ENCODE results near the gene DOCK2. TPM values are rescaled to one million over a fixed set of nuclear protein-coding genes. Genes with fewer than 3 reads are reported as not detected.

DOCK2 gene
- total RNA-seq, 2 donors from 2014 or later: 249 to 284 TPM

- no peak for DNase-seq
- Mint-ChIP-seq H3K27me3 (peaks cover 40% of the 10 kb centered on the region), H3K27ac (no peak overlapping the region), H3K36me3 (ENCODE audit: low read depth) (no peaks in the 10 kb centered on the region), H3K4me1 (no peaks in the 10 kb centered on the region), H3K4me3 (no peak overlapping the region)
- ATAC-seq: no peak
- no peaks in the 10 kb centered on the region for H3K9me3 ChIP-seq (ENCODE audit: control insufficient read depth, low read length, poor library complexity, severe bottlenecking)
Measured at GRCh38 chr5:170112876-170113521, 475.9 kb downstream of the DOCK2 start.

- Mint-ChIP-seq H3K36me3 (ENCODE audit: low read depth) (no peaks in the 10 kb centered on the region), H3K4me1 (no peaks in the 10 kb centered on the region), H3K4me3 (no peak overlapping the region), H3K27me3 (peaks cover 38% of the 10 kb centered on the region), H3K27ac (no peak overlapping the region)
- no peaks in the 10 kb centered on the region for H3K9me3 ChIP-seq (ENCODE audit: control insufficient read depth, low read length, poor library complexity, severe bottlenecking)
- ATAC-seq (no peak), DNase-seq (no peak)
Measured at GRCh38 chr5:170113522-170113900, 476.4 kb downstream of the DOCK2 start.

GRCh38 chr5:170114271-170114670, 477.2 kb downstream of the DOCK2 start:
- Mint-ChIP-seq H3K4me1 (no peaks in the 10 kb centered on the region), H3K27ac (no peak overlapping the region), H3K27me3 (peaks cover 44% of the 10 kb centered on the region), H3K36me3 (ENCODE audit: low read depth) (no peaks in the 10 kb centered on the region), H3K4me3 (no peak overlapping the region)
- no peaks in the 10 kb centered on the region for H3K9me3 ChIP-seq (ENCODE audit: control insufficient read depth, low read length, poor library complexity, severe bottlenecking)
- DNase-seq (no peak), ATAC-seq (no peak)

- ATAC-seq (no peak), DNase-seq (no peak)
- H3K27ac Mint-ChIP-seq: no peak overlapping the region
- no peak overlapping the region for H3K4me3 Mint-ChIP-seq
- H3K27me3 Mint-ChIP-seq: peaks cover 52% of the 10 kb centered on the region
- no peaks in the 10 kb centered on the region for H3K9me3 ChIP-seq (ENCODE audit: control insufficient read depth, low read length, poor library complexity, severe bottlenecking)
- peaks cover 3% of the 10 kb centered on the region for H3K36me3 Mint-ChIP-seq (ENCODE audit: low read depth)
- H3K4me1 Mint-ChIP-seq: no peaks in the 10 kb centered on the region
Measured at GRCh38 chr5:170115925-170116324, 478.9 kb downstream of the DOCK2 start.

DNA sequence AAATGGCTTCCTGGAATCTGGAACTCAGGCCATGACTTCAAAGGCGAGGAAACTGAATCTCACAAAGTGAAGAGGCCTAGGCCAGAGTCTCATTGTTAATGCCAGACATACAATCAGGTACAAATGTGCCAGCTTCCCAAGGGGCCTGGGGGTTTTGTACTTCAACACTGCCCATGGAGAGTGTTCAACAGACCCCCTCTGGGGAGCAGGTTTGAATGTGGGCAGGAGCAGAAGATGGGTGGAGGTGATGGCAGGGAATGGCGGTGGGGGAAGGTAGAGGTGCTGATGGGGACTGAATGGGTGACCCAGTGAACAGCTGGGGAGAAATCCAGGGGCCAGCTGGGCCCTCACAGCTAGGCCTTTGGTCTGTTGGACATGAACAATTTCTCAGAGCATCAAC, 480.7 kb downstream of the DOCK2 start:
- DNase-seq (no peak), ATAC-seq (no peak)
- Mint-ChIP-seq H3K4me3 (no peak overlapping the region), H3K27ac (no peak overlapping the region), H3K36me3 (ENCODE audit: low read depth) (peaks cover 3% of the 10 kb centered on the region), H3K4me1 (no peaks in the 10 kb centered on the region), H3K27me3 (peaks cover 54% of the 10 kb centered on the region)
- no peaks in the 10 kb centered on the region for H3K9me3 ChIP-seq (ENCODE audit: control insufficient read depth, low read length, poor library complexity, severe bottlenecking)

- no peak for DNase-seq
- no peaks in the 10 kb centered on the region for H3K9me3 ChIP-seq (ENCODE audit: control insufficient read depth, low read length, poor library complexity, severe bottlenecking)
- Mint-ChIP-seq H3K27ac (no peak overlapping the region), H3K4me1 (no peaks in the 10 kb centered on the region), H3K4me3 (no peak overlapping the region), H3K36me3 (ENCODE audit: low read depth) (peaks cover 3% of the 10 kb centered on the region), H3K27me3 (peaks cover 54% of the 10 kb centered on the region)
- ATAC-seq: no peak
Measured at GRCh38 chr5:170120576-170120975, 483.5 kb downstream of the DOCK2 start.

- Mint-ChIP-seq H3K27ac (no peak overlapping the region), H3K4me1 (no peaks in the 10 kb centered on the region), H3K27me3 (peaks cover 54% of the 10 kb centered on the region), H3K4me3 (no peak overlapping the region), H3K36me3 (ENCODE audit: low read depth) (peaks cover 3% of the 10 kb centered on the region)
- no peak for ATAC-seq
- no peak for DNase-seq
- no peaks in the 10 kb centered on the region for H3K9me3 ChIP-seq (ENCODE audit: control insufficient read depth, low read length, poor library complexity, severe bottlenecking)
Measured at GRCh38 chr5:170121321-170121720, 484.2 kb downstream of the DOCK2 start.

GRCh38 chr5:170126061-170126460, 489.0 kb downstream of the DOCK2 start:
- no peaks in the 10 kb centered on the region for H3K9me3 ChIP-seq (ENCODE audit: control insufficient read depth, low read length, poor library complexity, severe bottlenecking)
- H3K27me3 Mint-ChIP-seq: peaks cover 24% of the 10 kb centered on the region
- no peak overlapping the region for H3K4me3 Mint-ChIP-seq
- no peaks in the 10 kb centered on the region for H3K4me1 Mint-ChIP-seq
- no peak overlapping the region for H3K27ac Mint-ChIP-seq
- no peaks in the 10 kb centered on the region for H3K36me3 Mint-ChIP-seq (ENCODE audit: low read depth)
- DNase-seq (no peak), ATAC-seq (no peak)

DNA sequence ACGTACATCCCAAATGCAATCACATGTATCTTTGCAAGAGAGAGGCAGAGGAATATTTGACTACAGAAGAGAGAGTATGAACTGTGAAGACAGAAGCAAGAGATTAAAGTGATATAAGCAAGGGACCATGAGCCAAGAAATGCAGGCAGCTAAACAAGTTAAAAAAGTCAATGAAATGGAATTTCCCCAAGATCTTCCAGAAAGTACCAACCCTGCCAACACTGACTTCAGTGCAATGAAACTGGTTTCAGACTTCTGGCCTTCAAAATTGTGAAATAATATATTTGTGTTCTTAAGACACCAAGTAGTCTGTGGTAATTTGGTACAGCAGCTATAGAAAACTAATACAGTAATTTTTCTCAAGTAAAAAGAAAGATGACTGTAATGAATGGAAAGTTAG, 489.6 kb downstream of the DOCK2 start:
- no peaks in the 10 kb centered on the region for H3K4me1 Mint-ChIP-seq
- H3K27ac Mint-ChIP-seq: no peak overlapping the region
- no peak for DNase-seq
- no peak overlapping the region for H3K4me3 Mint-ChIP-seq
- H3K9me3 ChIP-seq (ENCODE audit: control insufficient read depth, low read length, poor library complexity, severe bottlenecking): no peaks in the 10 kb centered on the region
- H3K27me3 Mint-ChIP-seq: peaks cover 18% of the 10 kb centered on the region
- no peak for ATAC-seq
- H3K36me3 Mint-ChIP-seq (ENCODE audit: low read depth): no peaks in the 10 kb centered on the region

DNA sequence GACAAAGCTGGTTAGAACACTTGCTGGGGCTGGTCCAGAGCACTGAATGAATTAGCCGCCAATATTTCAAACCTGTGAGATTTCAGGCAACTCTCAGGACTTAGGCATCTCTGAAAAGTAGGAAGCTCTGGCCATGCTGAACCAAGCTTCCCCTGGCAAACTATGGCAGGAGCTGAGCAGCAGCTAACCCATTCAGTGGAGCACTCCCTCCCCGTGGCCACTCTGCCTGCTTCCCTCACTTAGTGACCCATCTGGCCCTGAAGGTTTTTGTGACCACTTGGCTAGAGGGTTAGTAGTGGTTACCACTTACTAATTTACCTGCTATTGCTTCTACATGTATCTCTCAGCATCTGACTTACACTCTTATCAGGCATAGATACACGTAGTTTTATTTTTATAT, 494.2 kb downstream of the DOCK2 start:
- H3K36me3 Mint-ChIP-seq (ENCODE audit: low read depth): no peaks in the 10 kb centered on the region
- H3K27me3 Mint-ChIP-seq: peaks cover 16% of the 10 kb centered on the region
- no peaks in the 10 kb centered on the region for H3K9me3 ChIP-seq (ENCODE audit: control insufficient read depth, low read length, poor library complexity, severe bottlenecking)
- no peak for DNase-seq
- no peak for ATAC-seq
- no peaks in the 10 kb centered on the region for H3K4me1 Mint-ChIP-seq
- H3K4me3 Mint-ChIP-seq: no peak overlapping the region
- no peak overlapping the region for H3K27ac Mint-ChIP-seq

GRCh38 chr5:170132269-170132975, 495.3 kb downstream of the DOCK2 start:
- no peaks in the 10 kb centered on the region for H3K4me1 Mint-ChIP-seq
- no peak for ATAC-seq
- no peaks in the 10 kb centered on the region for H3K9me3 ChIP-seq (ENCODE audit: control insufficient read depth, low read length, poor library complexity, severe bottlenecking)

More at GRCh38 chr5:170132269-170132975, 495.3 kb downstream of the DOCK2 start:
- Mint-ChIP-seq H3K36me3 (ENCODE audit: low read depth) (no peaks in the 10 kb centered on the region), H3K27ac (no peak overlapping the region), H3K4me3 (no peak overlapping the region), H3K27me3 (peaks cover 16% of the 10 kb centered on the region)
- no peak for DNase-seq
